ENCODE data around the gene PDE7B. TPM values are rescaled to one million over a fixed set of nuclear protein-coding genes. Genes with fewer than 3 reads are reported as not detected.

The PDE7B gene
- total and polyA plus RNA-seq, 2 of the 13 experiments (the other 11 are each of a cell fraction or from before 2014, with no cell fraction given), result not detected

DNA sequence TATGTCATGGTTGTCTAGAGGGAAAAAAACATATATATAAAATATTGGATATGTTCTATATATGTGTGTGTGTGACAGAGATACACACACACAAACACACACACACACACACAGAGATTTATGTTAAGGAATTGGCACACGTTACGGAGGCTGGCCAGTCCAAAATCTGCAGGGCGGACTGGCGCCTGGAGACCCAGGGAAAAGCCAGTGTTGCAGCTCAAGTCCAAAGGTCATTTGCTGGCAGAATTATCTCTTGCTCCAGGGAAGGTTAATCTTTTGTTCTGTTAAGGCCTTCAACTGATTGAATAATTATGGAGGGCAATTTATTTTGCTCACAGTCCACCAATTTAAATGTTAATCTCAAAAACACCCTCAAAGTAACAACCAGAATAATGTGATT is 37.5 kb upstream of the PDE7B start (continued):
- TF ChIP-seq AHDC1 (CRISPR knock-in tag; IDR thresholded peaks at IDR 0.05; ENCODE audit: borderline replicate concordance) (peak; percentile 36; the same call in 1 of the 2 replicates), LCORL (IDR thresholded peaks at IDR 0.05) (no peak), LCORL (CRISPR knock-in tag; IDR thresholded peaks at IDR 0.05) (no peak), EP300 (IDR thresholded peaks at IDR 0.05; ENCODE audit: low read depth in 2 of 2, low read length in 2 of 2) (0 out of 4 replicates have a peak, but pooled peaks of 1 of the 2 experiments have one; percentile 20), EP300 (CRISPR knock-in tag; IDR thresholded peaks at IDR 0.05; ENCODE audit: borderline replicate concordance) (no peak), SOX13 (IDR thresholded peaks at IDR 0.05) (no peak), SOX13 (CRISPR knock-in tag; conservative IDR thresholded peaks at IDR 0.05 in 1 of 2, IDR thresholded peaks at IDR 0.05 in 1 of 2) (peak in 1 of 2 experiments; percentile 28; a peak in 1 of 4 replicates), ZNF572 (CRISPR knock-in tag; IDR thresholded peaks at IDR 0.05) (no peak), HNF4G (IDR thresholded peaks at IDR 0.05; ENCODE audit: borderline replicate concordance, low read depth, low read length) (peak; percentile 88), HNF4G (CRISPR knock-in tag; IDR thresholded peaks at IDR 0.05; ENCODE audit: borderline replicate concordance, low read depth) (peak; percentile 48; the same call in 1 of the 2 replicates), ZNF577 (CRISPR knock-in tag; IDR thresholded peaks at IDR 0.05; ENCODE audit: borderline replicate concordance, low read depth) (no peak), CEBPG (CRISPR knock-in tag; IDR thresholded peaks at IDR 0.05) (0 out of 2 replicates have a peak, but pooled peaks have one; percentile 24)
